GM21526 (cell line): ENCODE data around the gene IGFN1.

Experiments
- ATAC-seq: cut with Tn5 transposase; IDR thresholded peaks from one replicate; pipeline ENCODE4 v1.9.1; 2021; ENCODE audit warnings: moderate library complexity; ENCODE audit not compliant: unreplicated experiment, low FRiP score

The IGFN1 gene

DNA sequence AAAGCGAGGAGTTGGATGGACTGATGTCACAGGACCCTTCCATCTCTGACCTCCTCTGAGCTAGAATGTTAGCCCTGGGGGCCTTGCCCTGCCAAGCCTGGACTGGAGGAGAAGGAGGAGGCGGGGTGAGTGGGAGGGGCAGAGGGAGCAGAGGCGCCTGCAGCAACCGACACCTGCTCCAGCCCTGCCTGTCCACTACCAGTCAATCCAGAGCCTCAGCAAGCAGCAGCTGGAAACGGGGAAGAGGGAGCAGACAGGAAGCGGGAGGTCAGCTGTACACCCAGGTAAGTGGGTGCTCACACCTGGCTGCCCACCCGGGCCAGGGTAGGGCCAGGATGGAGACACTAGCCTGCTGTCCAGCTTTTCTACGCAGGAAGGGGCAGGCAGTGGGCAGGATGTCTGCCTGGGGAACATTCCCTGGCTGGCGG, at the start of gene IGFN1:
Gene IGFN1 (plus strand): TSS at position 201 of the 428 bp plus-strand sequence. CDS start 2,470 bp downstream, outside the sequence.
- ATAC-seq: no peak

- no peak for ATAC-seq
These were observed 49.7 kb upstream of the IGFN1 start for GRCh38 chr1:201140941-201141260.

DNA sequence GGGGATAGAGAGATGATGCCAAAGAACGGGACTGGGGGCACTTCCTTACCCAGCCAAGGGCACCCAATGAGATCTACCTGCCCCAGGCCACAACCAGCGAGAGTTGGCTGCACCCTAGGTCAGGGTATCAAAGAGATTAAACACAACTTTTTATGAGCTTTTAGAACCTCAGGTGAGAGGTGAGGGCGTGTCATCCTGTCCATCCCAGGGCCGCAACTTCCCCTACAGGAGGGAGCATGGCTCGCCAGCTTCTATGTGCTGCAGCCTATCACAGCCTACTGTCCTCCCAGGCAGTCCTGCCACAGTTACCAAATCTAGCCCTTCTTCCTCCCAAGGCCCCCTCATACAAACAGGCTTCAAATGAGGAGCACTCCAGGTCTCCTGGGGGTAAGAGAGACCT, 49.2 kb upstream of the IGFN1 start:
- ATAC-seq: no peak

DNA sequence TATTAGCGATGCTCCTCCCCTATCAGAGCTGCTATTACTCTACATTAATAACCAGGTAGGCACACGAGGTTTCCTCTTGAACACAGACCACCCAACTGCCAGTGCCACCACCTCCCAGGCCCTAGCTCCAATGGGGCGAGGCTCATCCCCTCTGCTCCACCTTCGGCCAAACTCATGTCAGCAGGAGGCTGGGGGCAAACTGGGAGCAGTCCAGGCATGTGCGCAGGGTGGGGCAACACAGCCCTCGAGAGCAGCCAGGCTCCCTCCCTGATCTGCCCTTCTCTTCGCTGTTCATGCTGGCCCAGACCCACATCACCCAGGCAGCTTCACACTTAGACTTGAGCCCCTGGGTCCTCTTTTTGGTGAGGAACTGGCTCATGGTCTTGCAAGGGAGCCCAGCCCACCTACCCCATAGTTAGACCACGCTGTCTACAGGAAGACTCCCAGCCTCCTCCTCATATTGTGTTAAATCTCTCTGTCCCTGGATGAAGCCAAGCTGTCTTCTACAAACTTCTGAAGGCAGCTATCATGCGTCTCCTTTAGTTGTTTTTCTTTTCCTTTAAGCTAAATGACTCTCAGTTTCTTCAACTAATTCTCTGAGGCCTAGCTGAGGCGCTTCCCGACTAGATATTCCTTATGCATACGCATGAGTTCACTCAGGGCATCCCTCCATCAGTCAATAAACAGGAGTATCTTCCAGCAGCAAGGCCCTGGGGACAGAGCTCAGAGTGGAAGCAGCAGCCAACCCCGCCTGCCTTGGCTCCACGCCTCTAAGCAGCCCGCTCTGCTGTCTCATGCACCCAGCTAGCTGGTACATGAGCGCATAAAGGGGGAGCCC, 48.4 kb upstream of the IGFN1 start:
- no peak for ATAC-seq

DNA sequence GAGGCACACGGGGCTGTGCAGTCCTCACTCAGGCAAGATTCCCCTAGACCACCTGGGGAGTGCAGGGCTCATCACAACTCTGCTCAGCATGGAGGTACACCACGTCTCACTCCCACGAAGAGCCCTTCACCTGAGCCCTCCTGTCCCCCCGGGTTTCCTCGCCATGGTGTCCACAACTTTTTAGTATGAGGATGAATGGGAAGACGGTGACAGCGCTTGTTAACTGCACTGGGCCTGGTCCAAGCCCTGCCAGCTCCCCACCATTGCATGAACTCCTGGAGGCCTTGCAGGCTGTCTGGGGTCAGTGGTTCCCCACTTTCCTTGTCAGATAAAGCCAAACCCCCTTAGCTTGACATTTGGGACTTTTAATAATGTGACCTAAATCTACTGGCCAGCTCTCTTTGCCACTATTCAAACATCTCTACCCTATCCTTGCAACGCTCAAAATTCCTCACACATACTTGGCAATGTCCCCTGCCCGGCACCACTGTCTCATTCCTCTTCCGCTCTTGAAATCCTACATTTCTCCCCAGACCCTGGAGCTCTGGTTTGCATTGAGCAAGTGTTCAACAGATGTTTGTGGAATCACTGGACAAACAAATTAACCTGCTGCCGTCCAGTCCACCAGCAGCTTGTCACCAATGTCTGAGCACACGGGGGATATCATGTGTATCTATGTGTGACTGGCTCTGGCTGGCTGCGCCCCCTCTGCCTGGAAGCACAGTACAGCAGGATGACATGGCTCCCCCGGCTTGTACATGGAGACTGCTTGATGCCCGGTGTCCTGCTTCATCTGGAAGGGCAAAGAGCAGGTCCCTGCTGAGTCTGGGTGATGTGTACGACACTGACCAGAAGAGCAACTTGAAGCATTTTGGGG, 47.5 kb upstream of the IGFN1 start:
- no peak for ATAC-seq

GRCh38 chr1:201143726-201144635, 46.6 kb upstream of the IGFN1 start:
- no peak for ATAC-seq

- ATAC-seq: no peak
These were observed 45.9 kb upstream of the IGFN1 start for GRCh38 chr1:201144701-201145100.

DNA sequence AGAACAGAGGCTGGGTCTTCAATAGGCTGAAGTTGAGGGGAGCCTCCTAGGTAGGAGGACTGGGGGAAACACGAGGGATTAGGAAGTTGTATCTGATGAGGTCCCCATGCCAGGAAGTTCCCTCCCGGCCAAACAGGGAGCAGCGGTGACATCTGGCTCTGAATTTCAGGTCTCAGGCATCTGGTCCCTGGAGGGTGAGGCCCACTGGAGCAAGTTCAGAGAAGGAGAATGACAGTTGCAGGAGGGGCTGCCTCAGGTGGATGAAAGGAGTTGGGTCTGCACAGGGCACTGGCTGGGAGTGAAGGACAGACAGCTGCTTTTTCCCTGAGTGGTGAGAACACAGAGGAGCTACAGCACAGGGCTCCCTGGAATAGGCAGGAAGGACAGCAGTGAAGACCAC, 45.5 kb upstream of the IGFN1 start:
- ATAC-seq: no peak

DNA sequence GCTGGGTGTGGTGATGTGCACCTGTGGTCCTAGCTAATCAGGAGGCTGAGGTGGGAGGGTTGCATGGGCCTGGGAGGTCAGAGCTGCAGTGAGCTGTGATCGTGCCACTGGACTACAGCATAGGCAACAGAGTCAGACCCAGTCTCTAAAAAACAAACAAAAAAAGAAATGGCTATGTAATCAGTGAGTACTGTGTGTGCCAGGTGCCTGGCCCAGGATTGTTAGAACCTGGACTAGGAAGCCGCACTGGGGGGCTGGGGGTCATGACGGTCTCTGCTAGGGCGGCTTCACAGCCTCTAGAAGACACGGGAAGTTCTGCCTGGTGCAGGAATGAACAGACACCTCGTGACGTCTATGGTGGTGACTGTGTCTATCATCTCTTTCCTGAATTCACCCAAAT, 44.8 kb upstream of the IGFN1 start:
- no peak for ATAC-seq

- ATAC-seq: no peak
These were observed 43.8 kb upstream of the IGFN1 start for GRCh38 chr1:201146626-201147390.

DNA sequence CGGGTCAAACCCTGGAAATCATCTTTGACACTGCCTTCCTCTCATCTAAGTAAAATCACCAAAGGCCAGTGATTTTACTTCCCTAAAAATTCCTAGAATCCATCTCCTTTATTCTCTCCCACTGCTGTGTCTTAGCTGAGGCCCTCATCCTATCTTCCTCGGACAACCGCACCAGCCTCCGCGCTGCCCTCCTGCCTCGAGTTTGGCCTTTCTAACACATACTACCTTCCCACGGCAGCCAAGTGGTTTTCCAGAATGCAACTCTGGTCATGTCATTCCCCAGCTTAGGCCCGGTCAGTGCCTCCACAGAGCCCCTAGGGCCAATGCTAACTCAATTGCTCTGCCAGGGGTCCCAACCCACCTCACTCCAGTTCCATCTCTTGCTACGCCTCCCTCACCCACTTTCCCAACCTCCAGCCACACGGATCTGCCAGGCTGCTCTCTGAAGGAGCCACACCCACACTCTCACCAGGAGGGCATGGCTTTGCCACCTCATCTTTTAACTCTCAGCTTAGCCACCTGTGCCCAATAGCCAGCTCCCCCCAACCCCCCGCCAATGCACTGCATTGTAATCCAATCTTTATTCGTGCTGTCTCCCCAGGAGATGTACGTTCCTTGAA, 43.1 kb upstream of the IGFN1 start:
- ATAC-seq: no peak

- no peak for ATAC-seq
These were observed 41.2 kb upstream of the IGFN1 start for GRCh38 chr1:201149400-201149799.

DNA sequence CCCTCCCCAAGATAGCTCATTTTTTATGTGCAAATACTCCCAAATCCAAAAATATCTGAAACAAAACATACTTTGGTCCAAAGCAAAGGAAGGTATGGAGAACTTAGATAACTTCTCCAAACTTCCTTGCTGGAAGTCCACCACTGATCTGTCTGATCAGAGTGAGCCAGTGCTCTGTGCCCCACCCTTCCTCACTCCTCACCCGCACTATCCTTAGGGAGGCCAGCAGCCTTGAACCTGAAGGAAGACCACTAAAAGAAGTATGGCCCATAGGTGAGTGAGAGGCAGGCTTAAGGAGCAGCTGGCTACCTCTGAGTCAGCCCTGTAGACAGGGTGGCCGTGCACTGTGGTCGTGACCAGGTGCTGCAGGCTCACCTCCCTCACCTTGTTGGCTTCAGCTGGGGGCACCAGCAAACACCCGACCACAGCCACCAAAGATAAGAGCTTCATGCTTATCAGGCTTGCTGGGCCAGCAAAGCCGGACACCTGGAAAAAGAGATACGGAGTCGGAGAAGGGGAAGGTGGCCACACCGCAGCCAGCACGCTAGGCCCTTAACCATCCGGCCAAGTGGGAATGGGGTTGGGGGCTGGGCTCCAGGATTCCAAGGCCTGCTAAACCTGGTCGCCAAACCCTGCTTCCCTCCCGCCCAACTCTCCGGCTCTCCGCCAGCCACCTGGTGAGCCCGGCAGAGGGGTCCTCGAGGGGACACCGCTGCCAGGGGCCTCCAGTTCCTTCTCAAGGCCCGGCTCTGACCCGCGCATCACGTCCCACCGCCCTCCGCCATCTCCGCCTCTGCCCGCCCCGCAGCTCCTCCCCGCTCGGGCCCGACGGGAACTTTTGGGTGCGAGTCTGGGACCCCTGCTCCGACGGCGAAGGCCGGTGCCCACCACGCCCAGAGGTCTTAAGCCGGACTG, 36.9 kb upstream of the IGFN1 start:
- peak; percentile 68 for ATAC-seq

- peak; percentile 97 for ATAC-seq
These were observed 36.0 kb upstream of the IGFN1 start, which contains the start of gene TMEM9 for GRCh38 chr1:201154389-201155165. TSS of gene TMEM9 (minus strand) at chr1:201154474. CDS start at chr1:201153923, 551 bp downstream.

GRCh38 chr1:201155354-201155753, 35.3 kb upstream of the IGFN1 start:
- no peak for ATAC-seq

GRCh38 chr1:201156346-201156745, 34.3 kb upstream of the IGFN1 start:
- no peak for ATAC-seq

- ATAC-seq: no peak
These were observed 33.8 kb upstream of the IGFN1 start for GRCh38 chr1:201156819-201157218.

GRCh38 chr1:201157949-201158348, 32.7 kb upstream of the IGFN1 start:
- ATAC-seq: no peak
